Measurements from ENCODE around the gene SCUBE1. TPM values are rescaled to one million over a fixed set of nuclear protein-coding genes. Genes with fewer than 3 reads are reported as not detected.
"Not testable (repeated sequence)": the region's sequence is repeated elsewhere in the genome, so short reads cannot be mapped to it uniquely, and the experiment has no call there.

Gene SCUBE1
- total RNA-seq, 1 donor from 2014 or later: 16.6 TPM

- Histone ChIP-seq H3K9me3 (no peaks in the 10 kb centered on the region), H3K4me1 (peaks cover 30% of the 10 kb centered on the region), H3K27me3 (ENCODE audit: low read depth) (no peaks in the 10 kb centered on the region), H3K36me3 (no peaks in the 10 kb centered on the region), H3K27ac (peak overlapping the region; percentile 54), H3K4me3 (no peak overlapping the region)
- intact Hi-C loops (cut with DNase I): no loop called here
- DNase-seq (no peak), ATAC-seq (no peak)
- TF ChIP-seq, protein P1, sequence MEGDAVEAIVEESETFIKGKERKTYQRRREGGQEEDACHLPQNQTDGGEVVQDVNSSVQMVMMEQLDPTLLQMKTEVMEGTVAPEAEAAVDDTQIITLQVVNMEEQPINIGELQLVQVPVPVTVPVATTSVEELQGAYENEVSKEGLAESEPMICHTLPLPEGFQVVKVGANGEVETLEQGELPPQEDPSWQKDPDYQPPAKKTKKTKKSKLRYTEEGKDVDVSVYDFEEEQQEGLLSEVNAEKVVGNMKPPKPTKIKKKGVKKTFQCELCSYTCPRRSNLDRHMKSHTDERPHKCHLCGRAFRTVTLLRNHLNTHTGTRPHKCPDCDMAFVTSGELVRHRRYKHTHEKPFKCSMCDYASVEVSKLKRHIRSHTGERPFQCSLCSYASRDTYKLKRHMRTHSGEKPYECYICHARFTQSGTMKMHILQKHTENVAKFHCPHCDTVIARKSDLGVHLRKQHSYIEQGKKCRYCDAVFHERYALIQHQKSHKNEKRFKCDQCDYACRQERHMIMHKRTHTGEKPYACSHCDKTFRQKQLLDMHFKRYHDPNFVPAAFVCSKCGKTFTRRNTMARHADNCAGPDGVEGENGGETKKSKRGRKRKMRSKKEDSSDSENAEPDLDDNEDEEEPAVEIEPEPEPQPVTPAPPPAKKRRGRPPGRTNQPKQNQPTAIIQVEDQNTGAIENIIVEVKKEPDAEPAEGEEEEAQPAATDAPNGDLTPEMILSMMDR (IDR thresholded peaks at IDR 0.05): no peak
These were observed 54.8 kb downstream of the SCUBE1 start for GRCh38 chr22:43288378-43288777.

GRCh38 chr22:43287441-43287840 lies 55.7 kb downstream of the SCUBE1 start:
- H3K9me3 ChIP-seq: no peaks in the 10 kb centered on the region
- DNase-seq (no peak), ATAC-seq (no peak)
- TF ChIP-seq, protein P1 (IDR thresholded peaks at IDR 0.05): no peak
- no peak overlapping the region for H3K4me3 ChIP-seq
- intact Hi-C loops (cut with DNase I): no loop called here
- H3K36me3 ChIP-seq: no peaks in the 10 kb centered on the region
- H3K4me1 ChIP-seq: peaks cover 23% of the 10 kb centered on the region
- H3K27me3 ChIP-seq (ENCODE audit: low read depth): no peaks in the 10 kb centered on the region
- H3K27ac ChIP-seq: no peak overlapping the region

- no peak for DNase-seq
- no peak overlapping the region for H3K27ac ChIP-seq
- H3K4me1 ChIP-seq: no peaks in the 10 kb centered on the region
- intact Hi-C loops (cut with DNase I): no loop called here
- no peaks in the 10 kb centered on the region for H3K9me3 ChIP-seq
- TF ChIP-seq, protein P1 (IDR thresholded peaks at IDR 0.05): no peak
- no peak for ATAC-seq
- H3K27me3 ChIP-seq (ENCODE audit: low read depth): no peaks in the 10 kb centered on the region
- no peaks in the 10 kb centered on the region for H3K36me3 ChIP-seq
- no peak overlapping the region for H3K4me3 ChIP-seq
These were observed 61.8 kb downstream of the SCUBE1 start for GRCh38 chr22:43281394-43281793.

GRCh38 chr22:43280523-43280886 lies 62.7 kb downstream of the SCUBE1 start:
- H3K27ac ChIP-seq; H3K36me3 ChIP-seq; H3K27me3 ChIP-seq (ENCODE audit: low read depth); H3K9me3 ChIP-seq; intact Hi-C loops (cut with DNase I); H3K4me3 ChIP-seq; H3K4me1 ChIP-seq; ATAC-seq; DNase-seq: not testable (repeated sequence)

GRCh38 chr22:43279867-43280522 lies 63.2 kb downstream of the SCUBE1 start:
- Histone ChIP-seq H3K36me3 (no peaks in the 10 kb centered on the region), H3K27me3 (ENCODE audit: low read depth) (no peaks in the 10 kb centered on the region), H3K4me3 (no peak overlapping the region), H3K27ac (no peak overlapping the region), H3K9me3 (no peaks in the 10 kb centered on the region), H3K4me1 (no peaks in the 10 kb centered on the region)
- intact Hi-C loops (cut with DNase I): loop anchor here (10.0 kb wide), 2 partner anchors 65 to 105 kb away; partner anchors contain the start of gene SCUBE1
- ATAC-seq: no peak
- TF ChIP-seq, protein P1 (IDR thresholded peaks at IDR 0.05): no peak
- DNase-seq: no peak

DNA sequence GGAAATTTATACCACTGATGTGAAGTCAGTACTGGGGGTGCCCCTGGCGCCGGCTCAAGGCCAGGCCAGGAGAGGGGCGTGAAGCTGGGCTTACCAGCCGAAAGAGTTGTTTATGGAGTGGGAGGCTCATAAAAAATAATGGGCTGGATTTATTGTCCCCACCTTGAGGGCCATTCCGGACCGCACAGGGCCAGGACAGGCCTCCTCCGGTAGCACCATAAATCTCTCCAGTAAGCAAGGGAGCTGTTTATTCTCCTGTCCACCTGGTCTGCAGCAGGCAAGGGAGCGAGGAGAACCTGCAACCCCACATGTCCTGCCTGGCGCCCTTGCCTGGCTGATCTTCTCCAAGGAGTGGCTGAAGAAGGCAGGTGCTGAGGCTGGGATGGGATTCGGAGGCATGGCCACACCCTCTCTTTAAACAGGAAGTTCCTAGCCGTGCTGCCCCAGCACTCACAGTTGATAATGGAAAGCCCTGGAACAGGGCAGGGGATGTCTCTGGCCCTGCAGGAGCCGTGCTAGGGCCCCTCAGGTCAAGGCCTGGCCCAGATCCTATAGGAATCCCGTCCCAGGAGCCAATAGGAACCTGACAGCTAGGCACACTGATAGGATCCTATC lies 65.1 kb downstream of the SCUBE1 start:
- TF ChIP-seq, protein P1 (IDR thresholded peaks at IDR 0.05): no peak
- DNase-seq: no peak

More for the DNA sequence above, 65.1 kb downstream of the SCUBE1 start:
- ATAC-seq: no peak
- no peaks in the 10 kb centered on the region for H3K9me3 ChIP-seq
- H3K27ac ChIP-seq: no peak overlapping the region
- no peaks in the 10 kb centered on the region for H3K27me3 ChIP-seq (ENCODE audit: low read depth)
- peaks cover under 1% of the 10 kb centered on the region for H3K4me1 ChIP-seq
- no peaks in the 10 kb centered on the region for H3K36me3 ChIP-seq
- no peak overlapping the region for H3K4me3 ChIP-seq
- intact Hi-C loops (cut with DNase I): loop anchor here (10.0 kb wide), 2 partner anchors 67 to 107 kb away; partner anchors contain the start of gene SCUBE1
